ENCODE data around the gene CNPY1.

Gene CNPY1

GRCh38 chr7:155482511-155483183 is 63.7 kb downstream of the CNPY1 start:
- no peak for DNase-seq (ENCODE audit: extremely low read depth, insufficient read length)
- H3K4me3 ChIP-seq (replicated peaks; ENCODE audit: low read depth, low read length), result no peak overlapping the region
- H3K36me3 ChIP-seq (ENCODE audit: control insufficient read depth, insufficient read depth, low read length), result no peaks in the 10 kb centered on the region
- peaks cover 3% of the 10 kb centered on the region; the same call in 1 of the 2 replicates for H3K27me3 ChIP-seq (replicated peaks; ENCODE audit: control insufficient read depth, insufficient read depth, low read length)
- TF ChIP-seq CTCF (IDR thresholded peaks at IDR 0.05; ENCODE audit: insufficient read depth, low read length, poor library complexity, severe bottlenecking), result no peak

GRCh38 chr7:155481764-155482163 is 64.6 kb downstream of the CNPY1 start:
- Histone ChIP-seq H3K4me3 (replicated peaks; ENCODE audit: low read depth, low read length) (no peak overlapping the region), H3K27me3 (replicated peaks; ENCODE audit: control insufficient read depth, insufficient read depth, low read length) (peaks cover 3% of the 10 kb centered on the region; the same call in 1 of the 2 replicates), H3K36me3 (ENCODE audit: control insufficient read depth, insufficient read depth, low read length) (no peaks in the 10 kb centered on the region)
- no peak for DNase-seq (ENCODE audit: extremely low read depth, insufficient read length)
- TF ChIP-seq CTCF (IDR thresholded peaks at IDR 0.05; ENCODE audit: insufficient read depth, low read length, poor library complexity, severe bottlenecking), result no peak

- no peak for TF ChIP-seq CTCF (IDR thresholded peaks at IDR 0.05; ENCODE audit: insufficient read depth, low read length, poor library complexity, severe bottlenecking)
- Histone ChIP-seq H3K4me3 (replicated peaks; ENCODE audit: low read depth, low read length) (no peak overlapping the region), H3K27me3 (replicated peaks; ENCODE audit: control insufficient read depth, insufficient read depth, low read length) (peaks cover 7% of the 10 kb centered on the region), H3K36me3 (ENCODE audit: control insufficient read depth, insufficient read depth, low read length) (no peaks in the 10 kb centered on the region)
- no peak for DNase-seq (ENCODE audit: extremely low read depth, insufficient read length)
Measured at GRCh38 chr7:155477476-155477875, 68.9 kb downstream of the CNPY1 start.

GRCh38 chr7:155471718-155472117 is 74.6 kb downstream of the CNPY1 start:
- no peak overlapping the region for H3K4me3 ChIP-seq (replicated peaks; ENCODE audit: low read depth, low read length)
- no peak for TF ChIP-seq CTCF (IDR thresholded peaks at IDR 0.05; ENCODE audit: insufficient read depth, low read length, poor library complexity, severe bottlenecking)
- DNase-seq (ENCODE audit: extremely low read depth, insufficient read length), result no peak
- H3K36me3 ChIP-seq (ENCODE audit: control insufficient read depth, insufficient read depth, low read length), result no peaks in the 10 kb centered on the region
- H3K27me3 ChIP-seq (replicated peaks; ENCODE audit: control insufficient read depth, insufficient read depth, low read length), result peaks cover 10% of the 10 kb centered on the region

- TF ChIP-seq CTCF (IDR thresholded peaks at IDR 0.05; ENCODE audit: insufficient read depth, low read length, poor library complexity, severe bottlenecking), result no peak
- DNase-seq (ENCODE audit: extremely low read depth, insufficient read length), result no peak
- Histone ChIP-seq H3K27me3 (replicated peaks; ENCODE audit: control insufficient read depth, insufficient read depth, low read length) (peaks cover 13% of the 10 kb centered on the region), H3K4me3 (replicated peaks; ENCODE audit: low read depth, low read length) (no peak overlapping the region), H3K36me3 (ENCODE audit: control insufficient read depth, insufficient read depth, low read length) (no peaks in the 10 kb centered on the region)
Measured at GRCh38 chr7:155470686-155471638, 75.4 kb downstream of the CNPY1 start.
